CD4-positive, alpha-beta T cell treated with Interferon gamma for 1 hour (primary cell): ENCODE data around the gene CBFA2T2.
A peak's percentile ranks its signal among the peaks of the same experiment; 100 is the strongest.
"Not testable (repeated sequence)": the region's sequence is repeated elsewhere in the genome, so short reads cannot be mapped to it uniquely, and the experiment has no call there.

Experiments used
- DNase-seq: peaks from one replicate; pipeline ENCODE4 v3.0.0-alpha.2; 2020

The CBFA2T2 gene

DNA sequence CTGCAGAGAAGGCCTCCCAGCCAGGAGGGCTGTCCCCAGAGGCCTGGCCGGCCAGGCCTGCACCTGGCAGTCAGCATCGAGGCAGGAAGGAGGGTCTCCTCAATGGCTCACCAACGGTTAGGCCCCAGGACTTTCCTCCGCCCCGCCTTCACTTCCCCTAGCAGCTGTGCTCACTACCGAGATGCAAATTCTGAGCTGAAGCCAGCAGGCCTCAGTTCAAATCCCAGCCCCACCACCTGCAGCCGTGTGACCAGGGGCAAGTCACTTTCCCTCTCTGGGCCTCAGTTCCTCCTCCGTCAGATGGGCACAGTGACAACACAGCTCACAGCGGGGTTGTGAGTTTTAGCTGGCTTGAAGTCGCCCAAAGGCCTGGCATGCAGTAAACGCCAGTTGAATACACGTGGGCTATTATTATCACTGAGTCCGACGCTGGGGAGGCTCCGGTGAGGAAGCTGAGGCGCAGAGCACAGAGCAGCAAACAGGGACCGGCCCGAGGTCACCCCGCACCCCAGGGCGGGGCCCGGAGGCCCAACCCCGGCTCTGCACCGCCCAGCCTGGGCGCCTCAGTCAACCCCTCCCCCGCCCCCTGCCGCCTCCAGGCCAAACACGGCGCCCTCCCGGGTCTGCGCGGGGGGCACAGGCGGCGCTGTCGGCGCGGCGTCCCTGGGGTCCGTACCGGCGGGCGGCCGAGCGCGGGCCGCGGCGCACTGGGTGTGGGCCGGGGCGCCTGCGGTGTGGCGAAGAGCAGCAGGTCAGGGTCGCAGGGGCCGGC lies 195.6 kb downstream of the CBFA2T2 start:
- DNase-seq, result peak; percentile 32

- peak; percentile 93 for DNase-seq
Measured at GRCh38 chr20:33686100-33686983, 196.4 kb downstream of the CBFA2T2 start, which contains the start of gene E2F1. E2F1 (minus strand) TSS chr20:33686385; CDS start chr20:33686264, 121 bp downstream.

- DNase-seq, result no peak
Measured at GRCh38 chr20:33686984-33687366, 197.1 kb downstream of the CBFA2T2 start.

DNA sequence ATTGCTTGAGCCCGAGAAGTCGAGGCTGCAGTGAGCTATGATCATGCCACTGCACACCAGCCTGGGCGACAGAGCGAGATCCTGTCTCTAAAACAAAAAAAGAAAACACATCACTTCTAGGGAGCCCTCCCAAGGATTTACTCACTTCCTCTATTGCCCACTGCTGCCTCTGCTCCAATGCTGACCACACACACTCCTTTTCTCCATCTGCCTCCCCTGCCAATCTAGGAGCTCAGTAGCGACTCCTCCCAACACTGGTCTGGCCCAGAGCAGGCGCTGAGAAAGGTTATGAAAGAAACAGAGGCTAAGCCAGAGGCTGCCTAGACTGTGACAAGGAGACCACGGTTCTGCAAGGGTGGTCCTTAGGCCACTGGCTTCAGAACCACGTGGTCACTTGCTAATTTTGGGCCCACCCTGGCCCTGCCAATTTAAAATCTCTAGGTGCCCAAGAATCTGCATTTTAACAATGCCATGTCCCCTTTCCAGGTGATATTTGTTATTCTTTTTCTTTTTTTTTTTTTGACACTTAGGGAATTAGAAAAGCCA lies 197.5 kb downstream of the CBFA2T2 start:
- peak; percentile 21 for DNase-seq

DNA sequence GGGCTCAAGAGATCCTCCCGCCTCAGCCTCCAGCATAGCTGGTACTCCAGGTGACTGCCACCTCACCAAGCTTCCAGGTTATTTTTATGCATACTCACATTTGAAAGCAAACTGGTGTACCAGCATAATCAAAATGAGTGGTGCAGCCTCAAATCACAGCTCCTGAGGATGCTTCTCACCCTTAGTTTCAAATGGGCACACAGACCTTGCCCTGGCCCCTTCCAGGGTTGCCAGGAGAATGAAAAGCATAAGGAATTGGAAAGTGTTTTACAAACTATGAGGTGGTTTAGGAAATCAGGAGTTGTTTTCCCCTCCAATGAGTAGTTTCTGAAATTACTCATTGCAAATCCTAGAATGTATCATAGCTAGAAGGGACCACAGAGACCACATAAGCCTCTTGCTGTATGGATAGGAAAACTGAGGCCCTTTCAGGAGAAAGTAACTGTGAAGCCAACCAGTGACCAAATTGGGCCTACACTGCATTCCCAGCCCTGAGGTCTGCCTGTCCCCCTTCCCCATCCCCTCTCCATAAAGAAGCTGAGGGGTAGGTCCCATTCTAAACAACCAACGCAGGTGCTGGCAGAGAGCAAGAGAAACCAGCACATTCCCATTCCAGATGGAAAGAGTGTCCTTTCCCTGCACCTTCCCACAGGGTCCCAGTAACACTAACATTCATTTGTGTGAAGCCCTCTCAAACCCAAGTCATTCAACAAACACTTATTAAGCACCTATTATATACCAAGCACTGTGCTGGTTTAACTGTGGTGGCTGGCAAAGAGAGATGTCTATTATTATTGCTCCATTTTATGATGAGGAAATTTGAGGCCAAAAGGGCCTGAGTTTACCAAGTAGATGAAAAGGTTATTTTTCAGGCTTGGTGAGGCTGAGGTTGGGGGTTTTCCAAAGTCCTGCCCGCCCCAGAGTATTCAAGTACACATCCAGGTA lies 198.4 kb downstream of the CBFA2T2 start:
- DNase-seq, result no peak

- DNase-seq, result no peak
Measured at GRCh38 chr20:33688938-33689424, 199.1 kb downstream of the CBFA2T2 start.

DNA sequence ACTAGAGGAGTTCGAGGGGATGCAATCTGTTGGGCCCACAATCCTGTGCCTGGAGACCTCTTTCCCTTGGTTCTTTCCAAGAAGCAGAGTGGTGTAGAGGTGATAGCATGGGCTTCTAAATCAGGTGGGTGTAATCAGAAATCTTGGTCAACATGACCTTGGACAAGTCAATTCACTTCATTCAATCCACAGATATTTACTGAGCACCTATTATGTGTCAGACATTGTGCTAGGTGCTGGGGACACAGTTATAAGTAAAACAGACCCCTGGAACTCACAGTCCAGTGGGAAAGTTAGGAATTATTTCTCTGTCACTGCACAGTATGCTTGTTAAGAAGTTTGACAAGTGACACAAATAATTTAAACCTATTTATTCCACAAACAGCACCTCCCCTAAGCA lies 199.6 kb downstream of the CBFA2T2 start:
- DNase-seq, result no peak

GRCh38 chr20:33689973-33690372 lies 200.1 kb downstream of the CBFA2T2 start:
- DNase-seq, result peak; percentile 75

GRCh38 chr20:33693289-33693688 lies 203.4 kb downstream of the CBFA2T2 start:
- DNase-seq, result no peak

- no peak for DNase-seq
Measured at GRCh38 chr20:33693741-33694638, 204.1 kb downstream of the CBFA2T2 start.

- no peak for DNase-seq
Measured at GRCh38 chr20:33694639-33695012, 204.7 kb downstream of the CBFA2T2 start.

DNA sequence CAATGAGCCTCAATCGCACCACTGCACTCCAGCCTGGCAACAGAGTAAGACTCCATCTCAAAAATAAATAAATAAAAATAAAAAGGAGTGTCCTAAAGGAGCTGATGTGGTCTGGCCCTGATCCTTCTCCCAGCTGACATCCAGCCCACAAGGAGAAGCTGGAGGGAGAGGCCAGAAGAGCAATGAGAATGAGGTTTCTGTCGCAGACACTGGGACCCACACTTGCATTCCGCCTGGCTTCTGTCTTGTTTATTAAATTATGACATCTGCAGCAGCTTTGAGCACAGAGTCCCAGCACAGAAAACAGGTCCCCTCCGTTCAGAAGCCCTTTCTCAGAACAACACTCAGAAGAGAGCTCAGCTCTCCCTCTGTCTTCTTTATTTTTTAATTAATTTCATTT lies 206.6 kb downstream of the CBFA2T2 start:
- DNase-seq, result no peak

- DNase-seq, result no peak
Measured at GRCh38 chr20:33697129-33697528, 207.2 kb downstream of the CBFA2T2 start.

DNA sequence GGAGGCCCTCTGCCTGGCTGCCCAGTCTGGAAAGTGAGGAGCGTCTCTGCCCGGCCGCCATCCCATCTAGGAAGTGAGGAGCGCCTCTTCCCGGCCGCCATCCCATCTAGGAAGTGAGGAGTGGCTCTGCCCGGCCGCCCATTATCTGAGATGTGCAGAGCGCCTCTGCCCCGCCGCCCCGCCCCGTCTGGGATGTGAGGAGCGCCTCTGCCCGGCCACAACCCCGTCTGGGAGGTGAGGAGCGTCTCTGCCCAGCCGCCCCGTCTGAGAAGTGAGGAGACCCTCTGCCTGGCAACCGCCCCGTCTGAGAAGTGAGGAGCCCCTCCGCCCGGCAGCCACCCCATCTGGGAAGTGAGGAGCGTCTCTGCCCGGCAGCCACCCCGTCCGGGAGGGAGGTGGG lies 209.1 kb downstream of the CBFA2T2 start:
- not testable (repeated sequence) for DNase-seq
